B cell (primary cell): ENCODE data around the gene PYY. TPM values are rescaled to one million over a fixed set of nuclear protein-coding genes. Genes with fewer than 3 reads are reported as not detected.

ENCODE experiments used
- ATAC-seq: fragments of 200-7000 bp; cut with Tn5 transposase; one replicate; pipeline ENCODE4 v1.10.0; 2021; ENCODE audit warnings: low read depth, mild to moderate bottlenecking, moderate number of reproducible peaks, moderate library complexity
- CTCF ChIA-PET: fragments of 350-600 bp; sonication (Branson Sonifier 250); formaldehyde crosslinking; loops from one replicate; lab custom pipeline; 2021; ENCODE audit warnings: antibody characterized with exemption, inconsistent platforms; lab: Charles Lee
- POLR2A ChIA-PET: fragments of 350-600 bp; sonication (Branson Sonifier 250); formaldehyde crosslinking; loops from one replicate; lab custom pipeline; 2021; ENCODE audit warnings: antibody characterized with exemption; lab: Charles Lee
- DNase-seq: peaks from one replicate; pipeline ENCODE4 v3.0.0; 2013
- H2AFZ ChIP-seq: 2 replicates; pipeline ENCODE4 v1.6.1; 2012; ENCODE audit warnings: mild to moderate bottlenecking, low read depth, low read length; ENCODE audit not compliant: insufficient read depth, poor library complexity, severe bottlenecking
- H3K27ac ChIP-seq, 2 donors: 1 replicate in 1 of 2; 2 replicates in 1 of 2; pipeline ENCODE4 v1.5.1; 2012 to 2013; ENCODE audit warnings: low read length in 2 of 2, mild to moderate bottlenecking in 2 of 2, moderate library complexity in 1 of 2
- H3K27me3 ChIP-seq, 4 experiments: fragments of 200-600 bp in 1 of 4; sonication (generic) in 1 of 4; replicated peaks in 1 of 4; 1 replicate in 2 of 4; 2 replicates in 2 of 4; pipeline versions ENCODE4 v1.6.1 to v1.7.0; 2013 to 2016; ENCODE audit warnings: low read length in 3 of 4, mild to moderate bottlenecking in 2 of 4, mixed read lengths in 1 of 4, moderate library complexity in 1 of 4; ENCODE audit not compliant: insufficient read depth in 4 of 4, control insufficient read depth in 3 of 4; ENCODE audit errors: control extremely low read depth in 1 of 4
- H3K36me3 ChIP-seq, 2 experiments: replicated peaks in 1 of 2; 1 replicate in 1 of 2; 2 replicates in 1 of 2; pipeline versions ENCODE4 v1.6.1 to v1.7.1; 2013; ENCODE audit warnings: low read length in 1 of 2; ENCODE audit not compliant: insufficient read depth in 2 of 2, control insufficient read depth in 1 of 2; ENCODE audit errors: control extremely low read depth in 1 of 2, extremely low read depth in 1 of 2
- H3K4me1 ChIP-seq, 2 donors: fragments of 200-600 bp in 1 of 2; sonication (generic) in 1 of 2; 1 replicate in 1 of 2; 2 replicates in 1 of 2; pipeline versions ENCODE4 v1.5.1 to v1.6.1; 2013 to 2017; ENCODE audit warnings: low read length in 2 of 2; ENCODE audit not compliant: control insufficient read depth in 2 of 2, insufficient read depth in 2 of 2
- H3K4me2 ChIP-seq: replicated peaks from 2 replicates; pipeline ENCODE3; 2012; ENCODE audit warnings: mild to moderate bottlenecking, low read depth, low read length; ENCODE audit not compliant: poor library complexity, severe bottlenecking
- H3K4me3 ChIP-seq, 5 experiments: fragments of 200-600 bp in 1 of 5; sonication (generic) in 1 of 5; 1 replicate in 3 of 5; 2 replicates in 2 of 5; pipeline versions ENCODE4 v1.5.1 to v1.7.0; 2011 to 2016; ENCODE audit warnings: low read length in 4 of 5, mild to moderate bottlenecking in 4 of 5, low read depth in 2 of 5, control low read depth in 1 of 5, moderate library complexity in 1 of 5; ENCODE audit not compliant: insufficient read depth in 1 of 5; ENCODE audit errors: control extremely low read depth in 1 of 5, extremely low read depth in 1 of 5
- H3K79me2 ChIP-seq: fragments of 200-600 bp; sonication (generic); one replicate; pipeline ENCODE4 v1.6.0; 2016; ENCODE audit warnings: low read length; ENCODE audit not compliant: control insufficient read depth, insufficient read depth
- H3K9ac ChIP-seq: fragments of 200-600 bp; sonication (generic); 2 replicates; pipeline ENCODE4 v1.6.1; 2017; ENCODE audit warnings: mild to moderate bottlenecking, low read length, moderate library complexity
- H3K9me3 ChIP-seq, 3 donors: one replicate each; pipeline versions ENCODE4 v1.6.1 to v1.7.1; 2013; ENCODE audit warnings: low read length in 2 of 3; ENCODE audit not compliant: control insufficient read depth in 2 of 3, insufficient read depth in 1 of 3; ENCODE audit errors: control extremely low read depth in 1 of 3
- H4K20me1 ChIP-seq: 2 replicates; pipeline ENCODE4 v1.6.0; 2012; ENCODE audit warnings: mild to moderate bottlenecking, low read length; ENCODE audit not compliant: insufficient read depth, control insufficient read depth, poor library complexity, severe bottlenecking
- H3K27ac Mint-ChIP-seq: one replicate; pipeline ENCODE4 v1.8.0; 2021; ENCODE audit warnings: mixed read lengths
- H3K27me3 Mint-ChIP-seq: one replicate; pipeline ENCODE4 v1.8.0; 2021; ENCODE audit warnings: mixed read lengths
- H3K4me1 Mint-ChIP-seq: one replicate; pipeline ENCODE4 v1.8.0; 2021; ENCODE audit warnings: mixed read lengths
- H3K4me3 Mint-ChIP-seq: one replicate; pipeline ENCODE4 v1.8.0; 2021; ENCODE audit warnings: mixed read lengths
- H3K9me3 Mint-ChIP-seq: one replicate; pipeline ENCODE4 v1.8.0; 2022; ENCODE audit warnings: mixed read lengths; ENCODE audit not compliant: insufficient read depth
- EZH2 ChIP-seq: IDR thresholded peaks from 2 replicates; pipeline ENCODE4 v1.6.1; 2012; ENCODE audit warnings: borderline replicate concordance, low read depth, mild to moderate bottlenecking, moderate library complexity, low read length; ENCODE audit not compliant: insufficient read depth, poor library complexity, severe bottlenecking
- WGBS: methylation state at CpG from one replicate; pipeline ENCODE4 v1.1.5; 2013; ENCODE audit warnings: missing lambda C conversion rate; ENCODE audit not compliant: insufficient coverage; 5-methylcytosine and 5-hydroxymethylcytosine counted together
- intact Hi-C: fragments of 100-400 bp; cut with micrococcal nuclease; formaldehyde crosslinking; loops from one replicate; pipeline ENCODE4 v1.10.0; 2022
- polyA plus RNA-seq: library from polyadenylated mRNA; depleted of rRNA; stranded (reverse); fragments of >200 nt; gene quantifications from 2 replicates; pipeline ENCODE4 v1.2.3, GENCODE V29; 2012
- total RNA-seq, 2 donors: library from RNA; stranded (reverse); fragments of 120-200 nt in 1 of 2; gene quantifications; 1 replicate in 1 of 2; 2 replicates in 1 of 2; pipeline versions ENCODE4 v1.2.3 to v1.2.4, GENCODE V29; 2013 to 2022
- TF ChIP-seq, protein P1 (sequence below): fragments of 200-600 bp; IDR thresholded peaks from one replicate; pipeline ENCODE4 v1.8.0; 2022; ENCODE audit warnings: antibody characterized with exemption, mild to moderate bottlenecking

The PYY gene
- total and polyA plus RNA-seq, 2 donors (not counting 1 experiment from before 2014, with no cell fraction given) = 0.19 TPM; not detected in 1

DNA sequence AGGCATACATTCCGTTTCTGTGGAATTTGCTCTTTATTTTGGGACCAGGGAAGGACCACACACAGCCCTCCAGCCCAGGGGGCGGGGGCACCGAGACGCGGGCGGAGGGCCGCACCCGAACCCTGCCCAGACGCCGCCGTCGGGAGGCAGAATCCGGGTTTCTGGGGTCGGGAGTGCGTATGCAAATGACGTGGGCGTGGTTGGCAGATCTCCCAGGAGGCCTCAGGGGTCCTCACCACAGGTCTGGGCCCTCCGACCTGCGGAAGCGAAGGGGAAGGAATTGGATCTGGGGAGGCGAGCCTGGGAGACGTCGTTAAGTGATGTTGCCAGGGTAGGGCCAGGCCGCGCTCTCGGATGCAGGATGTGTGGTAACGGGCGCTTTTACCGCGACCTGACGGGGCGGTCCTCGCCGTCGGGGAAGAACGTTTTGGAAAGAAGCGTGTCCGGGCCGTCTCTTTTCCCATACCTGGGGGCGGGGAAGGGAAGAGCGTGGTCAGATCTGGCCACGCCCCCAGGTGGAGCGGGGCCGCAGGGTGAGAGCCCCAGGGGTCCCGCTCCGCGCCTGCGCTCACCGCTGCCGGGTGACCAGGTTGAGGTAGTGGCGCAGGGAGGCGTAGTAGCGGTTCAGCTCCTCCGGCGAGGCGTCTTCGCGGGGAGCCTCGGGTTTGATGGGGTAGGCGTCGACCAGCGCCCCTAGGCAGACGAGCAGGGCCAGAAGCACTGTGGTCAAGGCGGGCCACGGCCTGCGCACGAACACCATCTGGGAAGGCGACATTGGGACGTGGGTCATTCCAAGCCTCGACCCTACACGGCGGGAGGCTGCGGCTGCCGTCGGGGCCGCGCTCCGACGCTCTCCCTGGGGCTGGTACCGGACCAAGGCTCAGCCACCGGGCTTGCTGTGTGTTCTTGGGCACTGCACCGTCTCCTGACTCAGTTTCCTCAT, 745 bp downstream of the PYY start:
- 18% methylated on average over 79 of the region's 82 CpGs for WGBS
- Histone ChIP-seq H3K9ac (no peak overlapping the region), H3K79me2 (no peaks in the 10 kb centered on the region), H4K20me1 (no peaks in the 10 kb centered on the region), H3K4me2 (peak overlapping the region; percentile 60), H3K27me3 (peaks cover 0 to 52% (median 18%) of the 10 kb centered on the region in 4 experiments), H3K36me3 (no peaks in the 10 kb centered on the region), H3K9me3 (peaks cover 0 to 10% (median 0%) of the 10 kb centered on the region in 3 donors), H3K4me1 (peaks cover 11 to 13% of the 10 kb centered on the region in 2 donors), H3K27ac (no peak overlapping the region), H3K4me3 (no peak overlapping the region), H2AFZ (peak overlapping the region; percentile 49)
- intact Hi-C loops = no loop called here
- Mint-ChIP-seq H3K9me3 (no peaks in the 10 kb centered on the region), H3K27ac (no peak overlapping the region), H3K4me1 (peaks cover 4% of the 10 kb centered on the region), H3K27me3 (peaks cover 60% of the 10 kb centered on the region), H3K4me3 (peak overlapping the region; percentile 59)
- ATAC-seq (no peak), DNase-seq (no peak)
- ChIA-PET POLR2A (no interaction called here), CTCF (no interaction called here)
- TF ChIP-seq, protein P1, sequence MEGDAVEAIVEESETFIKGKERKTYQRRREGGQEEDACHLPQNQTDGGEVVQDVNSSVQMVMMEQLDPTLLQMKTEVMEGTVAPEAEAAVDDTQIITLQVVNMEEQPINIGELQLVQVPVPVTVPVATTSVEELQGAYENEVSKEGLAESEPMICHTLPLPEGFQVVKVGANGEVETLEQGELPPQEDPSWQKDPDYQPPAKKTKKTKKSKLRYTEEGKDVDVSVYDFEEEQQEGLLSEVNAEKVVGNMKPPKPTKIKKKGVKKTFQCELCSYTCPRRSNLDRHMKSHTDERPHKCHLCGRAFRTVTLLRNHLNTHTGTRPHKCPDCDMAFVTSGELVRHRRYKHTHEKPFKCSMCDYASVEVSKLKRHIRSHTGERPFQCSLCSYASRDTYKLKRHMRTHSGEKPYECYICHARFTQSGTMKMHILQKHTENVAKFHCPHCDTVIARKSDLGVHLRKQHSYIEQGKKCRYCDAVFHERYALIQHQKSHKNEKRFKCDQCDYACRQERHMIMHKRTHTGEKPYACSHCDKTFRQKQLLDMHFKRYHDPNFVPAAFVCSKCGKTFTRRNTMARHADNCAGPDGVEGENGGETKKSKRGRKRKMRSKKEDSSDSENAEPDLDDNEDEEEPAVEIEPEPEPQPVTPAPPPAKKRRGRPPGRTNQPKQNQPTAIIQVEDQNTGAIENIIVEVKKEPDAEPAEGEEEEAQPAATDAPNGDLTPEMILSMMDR = no peak
- no peak for TF ChIP-seq EZH2

DNA sequence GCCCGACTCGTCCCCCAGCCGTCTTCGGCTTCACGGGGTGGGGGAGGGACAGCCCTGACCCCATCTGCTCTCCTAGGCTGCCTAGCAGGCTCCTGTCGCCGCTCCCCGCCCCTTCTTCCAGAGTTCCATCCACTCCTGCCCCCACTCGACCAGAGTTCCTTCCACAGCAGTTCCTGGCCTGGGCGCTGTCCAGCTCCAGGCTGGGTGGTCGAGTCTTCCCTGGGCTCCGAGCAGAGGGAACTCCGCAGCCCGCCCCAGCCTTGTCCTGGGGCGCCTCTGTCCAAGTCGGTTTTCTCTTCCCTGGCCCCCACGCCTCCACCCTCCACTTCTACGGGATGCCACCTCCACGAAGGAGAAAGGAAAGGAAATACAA, 1.4 kb downstream of the PYY start:
- peaks cover 4% of the 10 kb centered on the region for H3K4me1 Mint-ChIP-seq
- H3K27me3 Mint-ChIP-seq = peaks cover 66% of the 10 kb centered on the region
- Histone ChIP-seq H3K4me2 (peak overlapping the region; percentile 60), H3K9me3 (peaks cover 0 to 10% (median 0%) of the 10 kb centered on the region in 3 donors), H3K9ac (no peak overlapping the region), H3K27ac (no peak overlapping the region), H3K4me3 (no peak overlapping the region), H3K4me1 (peaks cover 11 to 13% of the 10 kb centered on the region in 2 donors), H3K27me3 (peaks cover 0 to 49% (median 18%) of the 10 kb centered on the region in 4 experiments), H3K79me2 (no peaks in the 10 kb centered on the region), H2AFZ (peak overlapping the region; percentile 49), H4K20me1 (no peaks in the 10 kb centered on the region), H3K36me3 (no peaks in the 10 kb centered on the region)
- peak overlapping the region; percentile 16 for H3K4me3 Mint-ChIP-seq
- TF ChIP-seq EZH2 = no peak
- TF ChIP-seq, protein P1 = no peak
- no peak overlapping the region for H3K27ac Mint-ChIP-seq
- CTCF ChIA-PET = no interaction called here
- POLR2A ChIA-PET = no interaction called here
- intact Hi-C loops = no loop called here
- DNase-seq (no peak), ATAC-seq (no peak)
- 76% methylated on average over 19 of the region's 19 CpGs for WGBS
- no peaks in the 10 kb centered on the region for H3K9me3 Mint-ChIP-seq
